Neural progenitor cell (in vitro differentiated cells): ENCODE measurements around the gene ARSB. TPM values are rescaled to one million over a fixed set of nuclear protein-coding genes. Genes with fewer than 3 reads are reported as not detected.

Source experiments
- DNase-seq: peaks from one replicate; pipeline ENCODE4 v3.0.0-alpha.2; 2016; ENCODE audit warnings: low spot score
- H2AFZ ChIP-seq: fragments of 200-600 bp; sonication (generic); replicated peaks from 2 replicates; pipeline ENCODE4 v1.6.1; 2016; ENCODE audit warnings: antibody characterized with exemption
- H3F3A ChIP-seq: fragments of 200-600 bp; sonication (generic); 2 replicates; pipeline ENCODE4 v1.6.1; 2016; ENCODE audit warnings: antibody characterized with exemption, low read depth
- H3K27ac ChIP-seq: fragments of 200-600 bp; sonication (generic); 2 replicates; pipeline ENCODE4 v1.5.1; 2016; ENCODE audit warnings: mild to moderate bottlenecking
- H3K27me3 ChIP-seq: fragments of 200-600 bp; sonication (generic); 2 replicates; pipeline ENCODE4 v1.6.1; 2016; ENCODE audit warnings: mild to moderate bottlenecking, moderate library complexity
- H3K36me3 ChIP-seq: fragments of 200-600 bp; sonication (generic); 2 replicates; pipeline ENCODE4 v1.5.1; 2016
- H3K4me1 ChIP-seq: fragments of 200-600 bp; sonication (generic); 2 replicates; pipeline ENCODE4 v1.6.1; 2016; ENCODE audit warnings: mixed run types
- H3K4me2 ChIP-seq: fragments of 200-600 bp; sonication (generic); 2 replicates; pipeline ENCODE4 v1.6.1; 2016
- H3K4me3 ChIP-seq: fragments of 200-600 bp; sonication (generic); 2 replicates; pipeline ENCODE4 v1.5.1; 2016
- H3K79me2 ChIP-seq: fragments of 200-600 bp; sonication (generic); 2 replicates; pipeline ENCODE4 v1.6.1; 2016; ENCODE audit warnings: low read depth
- H3K9ac ChIP-seq: fragments of 200-600 bp; sonication (generic); 2 replicates; pipeline ENCODE4 v1.6.1; 2016
- H3K9me3 ChIP-seq: fragments of 200-600 bp; sonication (generic); 2 replicates; pipeline ENCODE4 v1.5.1; 2016; ENCODE audit warnings: low read depth
- H4K20me1 ChIP-seq: fragments of 200-600 bp; sonication (generic); 2 replicates; pipeline ENCODE4 v1.6.1; 2016; ENCODE audit warnings: low read depth
- H3K27ac Mint-ChIP-seq: 3 replicates; pipeline ENCODE4 v1.8.0; 2021; ENCODE audit warnings: mixed read lengths
- H3K27me3 Mint-ChIP-seq: 2 replicates; pipeline ENCODE4 v1.8.0; 2022; ENCODE audit warnings: low read depth, mild to moderate bottlenecking, inconsistent platforms, moderate library complexity, mixed read lengths; ENCODE audit not compliant: insufficient read depth
- H3K36me3 Mint-ChIP-seq: 3 replicates; pipeline ENCODE4 v1.8.0; 2021; ENCODE audit warnings: mixed read lengths
- H3K4me1 Mint-ChIP-seq: 3 replicates; pipeline ENCODE4 v1.8.0; 2021; ENCODE audit warnings: mixed read lengths
- H3K4me3 Mint-ChIP-seq: 3 replicates; pipeline ENCODE4 v1.8.0; 2021; ENCODE audit warnings: mild to moderate bottlenecking, moderate library complexity, mixed read lengths
- H3K9me3 Mint-ChIP-seq: 3 replicates; pipeline ENCODE4 v1.8.0; 2020; ENCODE audit warnings: mixed read lengths
- CTCF ChIP-seq: fragments of 200-600 bp; sonication (generic); IDR thresholded peaks from 2 replicates; pipeline ENCODE4 v1.5.1; 2017; ENCODE audit warnings: antibody characterized with exemption, mild to moderate bottlenecking
- EZH2 ChIP-seq: fragments of 200-600 bp; sonication (generic); IDR thresholded peaks from 2 replicates; pipeline ENCODE4 v1.6.1; 2017; ENCODE audit warnings: antibody characterized with exemption, mild to moderate bottlenecking, moderate library complexity
- EZH2phosphoT487 ChIP-seq: fragments of 200-600 bp; sonication (generic); IDR thresholded peaks from 2 replicates; pipeline ENCODE4 v1.6.1; 2017; ENCODE audit warnings: antibody characterized with exemption
- total RNA-seq: library from RNA; depleted of rRNA; stranded (reverse); fragments of >200 nt; gene quantifications from 2 replicates; pipeline ENCODE4 v1.2.3, GENCODE V29; 2015; ENCODE audit warnings: low replicate concordance

ARSB gene
- total RNA-seq, 1 donor from 2014 or later = 15.3 TPM

- Histone ChIP-seq H3K9me3 (no peaks in the 10 kb centered on the region), H3K4me1 (peaks cover 17% of the 10 kb centered on the region), H3K9ac (no peak overlapping the region), H3K4me2 (peak overlapping the region; percentile 66), H3K4me3 (peak overlapping the region; percentile 24), H3K79me2 (no peaks in the 10 kb centered on the region), H3K27me3 (no peaks in the 10 kb centered on the region), H3F3A (peaks cover 7% of the 10 kb centered on the region), H3K27ac (peak overlapping the region; percentile 8), H3K36me3 (no peaks in the 10 kb centered on the region), H4K20me1 (no peaks in the 10 kb centered on the region), H2AFZ (no peak overlapping the region)
- Mint-ChIP-seq H3K9me3 (no peaks in the 10 kb centered on the region), H3K4me3 (peak overlapping the region; percentile 78), H3K27ac (peak overlapping the region; percentile 68), H3K4me1 (peaks cover 43% of the 10 kb centered on the region), H3K27me3 (peaks cover 2% of the 10 kb centered on the region), H3K36me3 (no peaks in the 10 kb centered on the region)
- peak; percentile 84 for DNase-seq
- no peak for TF ChIP-seq EZH2
- TF ChIP-seq EZH2phosphoT487 = no peak
- TF ChIP-seq CTCF = no peak
Observed at GRCh38 chr5:78908173-78909061, 76.7 kb downstream of the ARSB start.

DNA sequence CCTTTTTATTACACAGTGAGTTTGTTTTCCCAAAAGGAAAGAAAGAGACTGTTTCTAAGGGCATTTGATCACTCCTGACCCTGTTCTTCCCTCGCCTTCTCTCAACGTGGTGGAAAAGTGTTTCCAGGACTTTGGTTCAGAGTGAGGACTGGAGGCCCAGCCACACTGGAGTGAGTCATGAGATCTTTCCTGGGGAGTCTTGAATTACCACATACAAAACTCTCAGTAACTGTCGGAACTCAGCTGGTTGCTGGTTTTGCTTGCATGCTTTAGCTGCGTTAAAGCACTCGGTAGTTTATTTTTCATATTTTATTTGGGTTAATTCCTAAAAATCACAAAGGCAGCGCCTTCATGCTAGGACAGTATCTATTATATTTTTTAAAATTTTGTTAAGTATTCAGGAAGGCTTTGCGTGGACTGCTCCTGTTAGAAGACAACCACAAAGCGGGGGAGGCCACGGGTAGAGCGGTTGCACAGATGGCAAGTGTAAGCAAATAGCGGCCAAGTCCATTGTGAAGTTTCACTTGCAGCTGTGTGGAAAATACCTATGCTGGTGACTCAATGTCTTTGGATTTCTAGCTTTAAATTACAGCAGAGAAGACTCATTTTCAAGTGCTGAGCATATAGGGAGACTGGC lies 77.7 kb downstream of the ARSB start:
- peaks cover 2% of the 10 kb centered on the region for H3K27me3 Mint-ChIP-seq
- DNase-seq = no peak
- peak overlapping the region; percentile 31 for H3K4me3 Mint-ChIP-seq
- TF ChIP-seq CTCF (no peak), EZH2phosphoT487 (no peak), EZH2 (no peak)
- H2AFZ ChIP-seq = no peak overlapping the region
- no peak overlapping the region for H3K4me3 ChIP-seq
- no peaks in the 10 kb centered on the region for H3K36me3 Mint-ChIP-seq
- H3K79me2 ChIP-seq = no peaks in the 10 kb centered on the region
- H3K27ac Mint-ChIP-seq = peak overlapping the region; percentile 35
- peaks cover 7% of the 10 kb centered on the region for H3F3A ChIP-seq
- H3K27ac ChIP-seq = no peak overlapping the region
- H3K4me2 ChIP-seq = no peak overlapping the region
- no peak overlapping the region for H3K9ac ChIP-seq
- H3K9me3 ChIP-seq = no peaks in the 10 kb centered on the region
- H3K4me1 ChIP-seq = peaks cover 24% of the 10 kb centered on the region
- peaks cover 51% of the 10 kb centered on the region for H3K4me1 Mint-ChIP-seq
- no peaks in the 10 kb centered on the region for H3K27me3 ChIP-seq
- H3K9me3 Mint-ChIP-seq = no peaks in the 10 kb centered on the region
- H4K20me1 ChIP-seq = no peaks in the 10 kb centered on the region
- H3K36me3 ChIP-seq = no peaks in the 10 kb centered on the region

- Histone ChIP-seq H3K9me3 (no peaks in the 10 kb centered on the region), H3K36me3 (no peaks in the 10 kb centered on the region), H2AFZ (no peak overlapping the region), H3K4me3 (no peak overlapping the region), H3K79me2 (no peaks in the 10 kb centered on the region), H4K20me1 (no peaks in the 10 kb centered on the region), H3K4me1 (peaks cover 25% of the 10 kb centered on the region), H3F3A (peaks cover 10% of the 10 kb centered on the region), H3K27ac (no peak overlapping the region), H3K4me2 (no peak overlapping the region), H3K27me3 (no peaks in the 10 kb centered on the region), H3K9ac (no peak overlapping the region)
- peaks cover 3% of the 10 kb centered on the region for H3K36me3 Mint-ChIP-seq
- TF ChIP-seq CTCF (no peak), EZH2 (no peak), EZH2phosphoT487 (no peak)
- H3K4me1 Mint-ChIP-seq = peaks cover 51% of the 10 kb centered on the region
- H3K27ac Mint-ChIP-seq = no peak overlapping the region
- peaks cover 2% of the 10 kb centered on the region for H3K27me3 Mint-ChIP-seq
- peaks cover 2% of the 10 kb centered on the region for H3K9me3 Mint-ChIP-seq
- DNase-seq = no peak
- no peak overlapping the region for H3K4me3 Mint-ChIP-seq
Observed at GRCh38 chr5:78905084-78905938, 79.8 kb downstream of the ARSB start.
